ENCODE measurements around the gene ACAP3. TPM values are rescaled to one million over a fixed set of nuclear protein-coding genes. Genes with fewer than 3 reads are reported as not detected.

ACAP3 gene
- total RNA-seq, 1 experiment from 2014 or later: 67.6 TPM

GRCh38 chr1:1293263-1294249 is 14.2 kb downstream of the ACAP3 start:
- no TSS peak for BruUV-seq (replicated peaks)
- no peak for DNase-seq (ENCODE audit: low spot score)
- no peaks in the 10 kb centered on the region for H3K27me3 ChIP-seq (replicated peaks; ENCODE audit: insufficient read depth, low read depth, low read length, poor library complexity)
- no peak overlapping the region for H3K4me3 ChIP-seq (ENCODE audit: low read depth, low read length, poor library complexity, severe bottlenecking)
- TF ChIP-seq CTCF (conservative IDR thresholded peaks at IDR 0.05; ENCODE audit: low read depth, low read length) (no peak), EZH2 (IDR thresholded peaks at IDR 0.05; ENCODE audit: borderline replicate concordance, low read depth, low read length, poor library complexity, severe bottlenecking) (no peak)
- ChIA-PET CTCF (no interaction called here), POLR2A (ENCODE audit: low non-redundant PET) (no interaction called here)
- H3K9me3 ChIP-seq (ENCODE audit: low read depth, low read length, poor library complexity, severe bottlenecking): no peaks in the 10 kb centered on the region
- H3K4me1 ChIP-seq (ENCODE audit: insufficient read depth, low read length, poor library complexity, severe bottlenecking): no peaks in the 10 kb centered on the region
- intact Hi-C loops (cut with micrococcal nuclease; ENCODE audit: unreplicated experiment): no loop called here
- H3K27ac ChIP-seq (ENCODE audit: low read depth, low read length, poor library complexity, severe bottlenecking): no peak overlapping the region
- H3K36me3 ChIP-seq (ENCODE audit: insufficient read depth, low read length, poor library complexity, severe bottlenecking): peaks cover 3% of the 10 kb centered on the region

- no peaks in the 10 kb centered on the region for H3K27me3 ChIP-seq (replicated peaks; ENCODE audit: insufficient read depth, low read depth, low read length, poor library complexity)
- H3K36me3 ChIP-seq (ENCODE audit: insufficient read depth, low read length, poor library complexity, severe bottlenecking): peaks cover 3% of the 10 kb centered on the region
- intact Hi-C loops (cut with micrococcal nuclease; ENCODE audit: unreplicated experiment): no loop called here
- DNase-seq (ENCODE audit: low spot score): no peak
- ChIA-PET POLR2A (ENCODE audit: low non-redundant PET) (no interaction called here), CTCF (no interaction called here)
- BruUV-seq (replicated peaks): no TSS peak
- TF ChIP-seq CTCF (conservative IDR thresholded peaks at IDR 0.05; ENCODE audit: low read depth, low read length) (no peak), EZH2 (IDR thresholded peaks at IDR 0.05; ENCODE audit: borderline replicate concordance, low read depth, low read length, poor library complexity, severe bottlenecking) (no peak)
- H3K4me1 ChIP-seq (ENCODE audit: insufficient read depth, low read length, poor library complexity, severe bottlenecking): no peaks in the 10 kb centered on the region
- no peak overlapping the region for H3K27ac ChIP-seq (ENCODE audit: low read depth, low read length, poor library complexity, severe bottlenecking)
- H3K9me3 ChIP-seq (ENCODE audit: low read depth, low read length, poor library complexity, severe bottlenecking): no peaks in the 10 kb centered on the region
- H3K4me3 ChIP-seq (ENCODE audit: low read depth, low read length, poor library complexity, severe bottlenecking): no peak overlapping the region
Measured at GRCh38 chr1:1292851-1293250, 14.9 kb downstream of the ACAP3 start.

DNA sequence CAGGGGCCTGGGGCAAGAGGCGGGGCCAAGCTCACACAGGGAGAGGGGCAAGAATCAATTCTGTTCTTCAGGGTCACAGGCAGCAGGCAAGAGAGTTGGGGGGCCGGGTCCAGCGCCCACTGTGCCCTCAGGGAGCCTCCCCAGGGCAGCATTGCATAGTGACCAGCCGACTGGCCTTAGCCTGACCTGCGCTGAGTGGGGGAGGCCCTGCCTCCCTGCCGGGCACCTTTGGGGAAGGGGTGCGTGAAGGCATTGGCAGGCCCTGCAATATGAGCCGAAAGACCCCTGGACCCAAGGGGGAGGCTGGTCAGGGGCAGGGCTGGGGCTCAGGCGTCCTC is 15.3 kb downstream of the ACAP3 start:
- Histone ChIP-seq H3K36me3 (ENCODE audit: insufficient read depth, low read length, poor library complexity, severe bottlenecking) (peaks cover 3% of the 10 kb centered on the region), H3K27me3 (replicated peaks; ENCODE audit: insufficient read depth, low read depth, low read length, poor library complexity) (no peaks in the 10 kb centered on the region), H3K4me1 (ENCODE audit: insufficient read depth, low read length, poor library complexity, severe bottlenecking) (no peaks in the 10 kb centered on the region), H3K9me3 (ENCODE audit: low read depth, low read length, poor library complexity, severe bottlenecking) (no peaks in the 10 kb centered on the region), H3K4me3 (ENCODE audit: low read depth, low read length, poor library complexity, severe bottlenecking) (no peak overlapping the region), H3K27ac (ENCODE audit: low read depth, low read length, poor library complexity, severe bottlenecking) (no peak overlapping the region)
- DNase-seq (ENCODE audit: low spot score): no peak
- TF ChIP-seq CTCF (conservative IDR thresholded peaks at IDR 0.05; ENCODE audit: low read depth, low read length) (no peak), EZH2 (IDR thresholded peaks at IDR 0.05; ENCODE audit: borderline replicate concordance, low read depth, low read length, poor library complexity, severe bottlenecking) (no peak)
- intact Hi-C loops (cut with micrococcal nuclease; ENCODE audit: unreplicated experiment): no loop called here
- ChIA-PET POLR2A (ENCODE audit: low non-redundant PET) (no interaction called here), CTCF (interaction anchor here (0.7 to 1.6 kb wide), 2 partner anchors 94 to 170 kb away, joined by 3 to 17 read pairs; no protein-coding TSS in a partner anchor)
- no TSS peak for BruUV-seq (replicated peaks)
